Measurements from ENCODE around the gene LRRTM4.

Gene LRRTM4

DNA sequence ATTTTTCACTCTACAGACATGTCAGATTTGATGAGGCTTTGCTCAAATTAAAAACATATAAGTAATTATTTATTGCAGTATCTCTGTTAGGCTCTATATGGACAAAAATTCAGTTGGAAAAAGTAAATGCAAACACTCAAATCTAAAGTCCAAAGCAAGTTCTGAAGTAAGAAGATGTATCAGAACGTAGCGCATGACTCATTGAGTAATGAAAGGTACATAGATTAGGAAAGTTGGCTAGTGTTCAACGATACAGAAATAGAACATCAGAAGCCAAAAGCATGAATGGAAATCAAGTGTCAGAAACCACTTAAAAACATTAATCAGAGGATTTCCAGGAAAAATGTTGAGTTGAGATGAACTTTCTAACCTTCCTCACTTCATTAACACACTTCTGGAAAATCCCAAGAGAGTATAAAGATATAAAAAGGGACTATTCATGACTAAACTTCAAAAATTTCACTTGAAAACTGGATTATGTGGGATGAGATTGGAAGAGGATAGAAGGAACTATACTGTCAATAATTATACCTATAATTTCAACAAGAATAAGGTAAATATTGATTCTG lies 494.1 kb downstream of the LRRTM4 start:
- TF ChIP-seq, protein P1, sequence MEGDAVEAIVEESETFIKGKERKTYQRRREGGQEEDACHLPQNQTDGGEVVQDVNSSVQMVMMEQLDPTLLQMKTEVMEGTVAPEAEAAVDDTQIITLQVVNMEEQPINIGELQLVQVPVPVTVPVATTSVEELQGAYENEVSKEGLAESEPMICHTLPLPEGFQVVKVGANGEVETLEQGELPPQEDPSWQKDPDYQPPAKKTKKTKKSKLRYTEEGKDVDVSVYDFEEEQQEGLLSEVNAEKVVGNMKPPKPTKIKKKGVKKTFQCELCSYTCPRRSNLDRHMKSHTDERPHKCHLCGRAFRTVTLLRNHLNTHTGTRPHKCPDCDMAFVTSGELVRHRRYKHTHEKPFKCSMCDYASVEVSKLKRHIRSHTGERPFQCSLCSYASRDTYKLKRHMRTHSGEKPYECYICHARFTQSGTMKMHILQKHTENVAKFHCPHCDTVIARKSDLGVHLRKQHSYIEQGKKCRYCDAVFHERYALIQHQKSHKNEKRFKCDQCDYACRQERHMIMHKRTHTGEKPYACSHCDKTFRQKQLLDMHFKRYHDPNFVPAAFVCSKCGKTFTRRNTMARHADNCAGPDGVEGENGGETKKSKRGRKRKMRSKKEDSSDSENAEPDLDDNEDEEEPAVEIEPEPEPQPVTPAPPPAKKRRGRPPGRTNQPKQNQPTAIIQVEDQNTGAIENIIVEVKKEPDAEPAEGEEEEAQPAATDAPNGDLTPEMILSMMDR (IDR thresholded peaks at IDR 0.05; ENCODE audit: extremely low read depth, missing control alignments): no peak
- DNase-seq (ENCODE audit: low spot score): no peak

DNA sequence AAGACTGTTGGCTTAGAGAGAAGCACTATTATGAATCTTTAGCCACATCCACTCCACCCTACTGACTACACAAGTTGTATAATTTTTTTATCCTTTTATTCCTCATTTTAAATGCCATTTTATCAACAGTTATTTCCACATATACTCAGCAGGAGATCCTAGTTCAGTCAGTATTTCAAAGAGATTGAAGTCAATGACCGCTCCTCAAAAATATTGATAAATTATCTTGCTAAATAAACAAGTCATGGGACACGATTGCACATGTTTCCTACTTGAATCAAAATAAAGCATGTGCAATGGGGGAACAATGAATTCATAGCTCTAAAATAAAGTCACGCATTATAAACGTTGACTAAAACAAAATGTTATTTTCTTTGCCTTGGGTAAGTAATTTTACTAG lies 496.5 kb downstream of the LRRTM4 start:
- no peak for DNase-seq (ENCODE audit: low spot score)
- TF ChIP-seq, protein P1 (IDR thresholded peaks at IDR 0.05; ENCODE audit: extremely low read depth, missing control alignments): no peak

DNA sequence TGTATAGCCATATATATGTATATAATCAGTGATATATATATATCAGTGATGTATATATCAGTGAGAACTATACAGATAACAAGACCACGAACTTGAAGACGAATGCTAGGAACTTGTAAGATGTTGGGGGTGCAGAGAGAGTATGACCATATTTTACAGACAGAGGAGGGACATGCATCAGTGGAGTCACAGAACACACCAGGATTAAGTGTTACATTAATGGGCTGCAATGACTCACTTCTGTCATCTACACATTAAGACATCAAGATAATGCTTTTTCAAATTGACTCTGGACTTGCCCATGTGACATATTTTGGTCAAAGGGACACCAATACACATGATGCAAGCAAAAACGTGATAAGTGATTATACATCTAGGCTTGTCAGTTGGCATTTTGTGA lies 501.0 kb downstream of the LRRTM4 start:
- no peak for DNase-seq (ENCODE audit: low spot score)
- TF ChIP-seq, protein P1 (IDR thresholded peaks at IDR 0.05; ENCODE audit: extremely low read depth, missing control alignments): no peak

DNA sequence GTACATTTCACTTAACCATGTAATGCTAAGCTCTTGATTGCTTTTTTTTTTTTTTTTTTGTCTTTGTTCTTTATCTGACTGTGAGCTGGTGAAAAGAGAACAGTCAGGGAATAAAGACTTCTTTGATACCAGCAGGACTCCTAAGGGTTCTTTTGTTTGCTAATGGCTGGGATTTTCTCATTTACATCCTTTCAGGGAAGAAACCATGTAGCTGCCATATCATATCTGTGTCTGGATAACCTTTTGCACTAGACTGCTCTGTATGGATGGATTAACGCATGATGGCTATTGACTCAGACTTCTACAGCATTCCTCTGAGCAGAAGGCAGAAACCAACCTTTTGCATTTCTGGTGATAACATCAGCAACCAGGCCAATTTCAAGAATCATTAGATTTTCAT lies 504.0 kb downstream of the LRRTM4 start:
- no peak for DNase-seq (ENCODE audit: low spot score)
- TF ChIP-seq, protein P1 (IDR thresholded peaks at IDR 0.05; ENCODE audit: extremely low read depth, missing control alignments): no peak

DNA sequence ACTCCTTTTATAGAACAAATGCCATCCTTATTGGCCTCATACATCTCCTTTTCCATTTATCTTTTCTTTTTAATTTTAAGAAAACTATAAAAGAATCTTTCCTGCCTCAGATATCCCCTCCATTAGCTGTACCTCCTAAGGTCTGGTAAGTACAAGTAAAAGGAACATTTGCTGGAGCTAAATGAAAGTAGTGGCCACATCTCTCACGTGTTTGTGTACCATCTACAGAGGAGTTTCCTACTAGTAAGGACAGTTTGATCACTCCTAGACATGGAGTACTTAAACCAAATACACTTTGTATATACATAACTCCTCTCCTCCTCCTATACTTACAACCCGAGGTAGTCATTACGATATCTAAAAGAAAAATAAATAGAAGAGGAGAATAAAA lies 504.8 kb downstream of the LRRTM4 start:
- TF ChIP-seq, protein P1 (IDR thresholded peaks at IDR 0.05; ENCODE audit: extremely low read depth, missing control alignments): no peak
- DNase-seq (ENCODE audit: low spot score): no peak

DNA sequence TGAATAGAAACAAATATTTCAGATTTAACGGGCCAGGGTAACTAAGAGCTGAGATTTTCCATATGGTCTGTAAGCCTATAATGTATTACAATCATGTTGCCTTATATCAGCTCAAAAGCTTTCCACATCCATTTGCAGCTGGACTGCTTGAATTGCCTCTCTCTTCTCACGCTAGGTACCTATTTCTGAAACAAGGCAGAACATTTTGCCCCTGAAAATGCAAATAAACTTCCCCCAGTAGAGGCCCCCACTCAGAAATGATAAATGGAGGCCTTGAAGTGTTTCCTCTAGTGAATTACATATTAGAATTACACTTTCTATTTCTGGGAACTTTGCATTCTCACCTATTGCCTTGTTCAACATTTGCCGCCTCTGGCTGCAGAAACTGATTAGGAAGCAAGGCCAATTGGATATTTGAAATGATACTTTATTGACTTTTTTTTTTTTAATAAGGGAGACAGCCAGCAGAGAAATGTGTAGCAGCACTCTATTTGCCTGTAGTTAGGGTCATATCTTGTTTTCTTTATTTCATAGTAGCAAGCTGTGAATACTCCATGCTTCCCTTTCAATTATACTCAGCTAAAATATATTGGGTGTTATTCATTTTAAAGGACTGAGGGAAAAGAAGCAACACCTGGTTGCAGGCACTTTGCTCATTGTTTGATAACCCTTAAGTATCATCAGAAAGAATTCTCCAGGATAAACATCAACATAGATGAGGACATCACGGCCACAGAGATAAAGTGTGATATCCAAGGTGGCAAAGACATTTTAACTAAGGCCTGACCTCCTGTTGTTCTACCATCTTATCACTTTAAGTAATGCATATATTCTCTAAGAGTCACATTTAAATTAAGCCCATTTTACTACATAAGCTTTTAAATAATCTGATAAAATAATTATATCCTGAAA lies 505.5 kb downstream of the LRRTM4 start:
- TF ChIP-seq, protein P1 (IDR thresholded peaks at IDR 0.05; ENCODE audit: extremely low read depth, missing control alignments): no peak
- no peak for DNase-seq (ENCODE audit: low spot score)

DNA sequence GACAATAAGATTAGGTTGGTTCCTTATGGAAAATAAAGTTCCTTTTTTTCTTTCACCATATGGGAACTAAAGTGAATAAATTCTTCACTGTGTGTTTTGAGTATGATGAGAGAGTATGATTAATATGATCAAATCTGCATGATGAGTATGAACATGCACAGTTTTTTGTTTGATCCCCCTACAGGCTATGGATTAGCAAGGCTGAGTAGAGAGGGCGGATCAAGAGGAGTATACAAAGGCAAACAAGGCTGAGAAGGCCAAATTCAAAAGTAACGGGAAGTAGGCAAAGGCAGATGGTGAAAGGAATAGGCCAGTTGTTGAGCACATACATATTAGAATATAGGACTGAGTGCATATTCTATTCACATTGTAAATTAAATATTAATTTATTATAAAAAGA lies 508.2 kb downstream of the LRRTM4 start:
- DNase-seq (ENCODE audit: low spot score): no peak
- TF ChIP-seq, protein P1 (IDR thresholded peaks at IDR 0.05; ENCODE audit: extremely low read depth, missing control alignments): no peak
